HepG2 (cell line): Measurements from ENCODE around the gene ACTN1. TPM values are rescaled to one million over a fixed set of nuclear protein-coding genes. Genes with fewer than 3 reads are reported as not detected.

Source experiments
- ATAC-seq: fragments of 200-7000 bp; cut with Tn5 transposase; 3 replicates; pipeline ENCODE4 v1.9.1; 2020; ENCODE audit warnings: mild to moderate bottlenecking, moderate library complexity
- BruUV-seq: library from RNA; stranded (reverse); fragments of 400-500 nt; replicated peaks from 2 replicates; lab custom pipeline; 2021; lab: Mats Ljungman, UMichigan
- CTCF ChIA-PET: fragments of 300-600 bp; formaldehyde crosslinking; extraction: SDS; loops from one replicate; lab custom pipeline; 2021; ENCODE audit warnings: low total read pairs, inconsistent platforms, low intra/inter-chr PET ratio; lab: Yijun Ruan, JAX
- POLR2A ChIA-PET: fragments of 350-600 bp; sonication (Branson Sonifier 250); formaldehyde crosslinking; loops from one replicate; lab custom pipeline; 2020; ENCODE audit warnings: antibody characterized with exemption, inconsistent platforms; lab: Yijun Ruan, JAX
- DNase-seq: peaks from one replicate; pipeline ENCODE4 v3.0.0-alpha.2; 2015; ENCODE audit warnings: low spot score
- FAIRE-seq: peaks from 3 replicates; lab custom pipeline; 2011; peaks lifted over from hg19 to GRCh38; lab: Jason Lieb, UNC
- H2AFZ ChIP-seq: one replicate; pipeline ENCODE4 v1.6.1; 2011; ENCODE audit warnings: low read length, inconsistent platforms
- H3K27ac ChIP-seq: fragments of 300-600 bp; 3 replicates; pipeline ENCODE4 v1.8.0; 2011; ENCODE audit warnings: mixed run types, mild to moderate bottlenecking, mixed read lengths, low read length, inconsistent platforms; ENCODE audit not compliant: insufficient read depth; ENCODE audit errors: extremely low read length
- H3K27me3 ChIP-seq, 2 experiments: fragments of 200-600 bp in 1 of 2; 2 replicates in 1 of 2; 3 replicates in 1 of 2; pipeline versions ENCODE4 v1.6.0 to v1.8.0; 2011; ENCODE audit warnings: low read length in 2 of 2, mild to moderate bottlenecking in 2 of 2, moderate library complexity in 2 of 2, inconsistent platforms in 1 of 2; ENCODE audit not compliant: insufficient read depth in 2 of 2, control insufficient read depth in 1 of 2
- H3K36me3 ChIP-seq, 2 experiments: fragments of 200-600 bp in 1 of 2; replicated peaks in 1 of 2; 2 replicates in 1 of 2; 3 replicates in 1 of 2; pipeline versions ENCODE4 v1.5.1 to v1.8.0; 2011; ENCODE audit warnings: low read length in 2 of 2, inconsistent platforms in 1 of 2; ENCODE audit not compliant: insufficient read depth in 2 of 2, control insufficient read depth in 1 of 2
- H3K4me1 ChIP-seq: 2 replicates; pipeline ENCODE4 v1.5.1; 2012; ENCODE audit warnings: low read length, inconsistent platforms; ENCODE audit not compliant: insufficient read depth
- H3K4me2 ChIP-seq: 2 replicates; pipeline ENCODE4 v1.6.0; 2011; ENCODE audit warnings: low read depth, low read length, inconsistent platforms
- H3K4me3 ChIP-seq, 3 experiments: fragments of 200-600 bp in 1 of 3; sonication (generic), shearing (Covaris generic) in 1 of 3; replicated peaks in 1 of 3; 2 replicates each; pipeline ENCODE4 v1.5.1; 2011 to 2016; ENCODE audit warnings: low read length in 3 of 3, inconsistent platforms in 2 of 3, low read depth in 2 of 3, mild to moderate bottlenecking in 2 of 3, control low read depth in 1 of 3, mixed read lengths in 1 of 3; ENCODE audit not compliant: insufficient read depth in 1 of 3
- H3K79me2 ChIP-seq: one replicate; pipeline ENCODE4 v1.6.1; 2011; ENCODE audit warnings: low read length, inconsistent platforms; ENCODE audit not compliant: insufficient read depth
- H3K9ac ChIP-seq: 2 replicates; pipeline ENCODE4 v1.6.0; 2011; ENCODE audit warnings: mild to moderate bottlenecking, low read depth, low read length, inconsistent platforms; ENCODE audit not compliant: insufficient read depth
- H3K9me3 ChIP-seq: 2 replicates; pipeline ENCODE4 v1.5.1; 2012; ENCODE audit warnings: mild to moderate bottlenecking, low read length
- H4K20me1 ChIP-seq: 2 replicates; pipeline ENCODE4 v1.6.0; 2011; ENCODE audit warnings: inconsistent platforms, mild to moderate bottlenecking, low read length, moderate library complexity; ENCODE audit not compliant: insufficient read depth
- CREB1 ChIP-seq, 2 experiments: fragments of 450-650 bp in 1 of 2; IDR thresholded peaks; 2 replicates each; pipeline ENCODE4 v1.6.1; 2016 to 2017; ENCODE audit warnings: control low read depth in 1 of 2, mild to moderate bottlenecking in 1 of 2, missing compliant biosample characterization in 1 of 2, missing genetic modification characterization in 1 of 2
- CREM ChIP-seq, 2 experiments: sonication (generic) in 1 of 2; formaldehyde crosslinking in 1 of 2; IDR thresholded peaks; 2 replicates each; pipeline versions ENCODE4 v1.4.0 to v1.6.1; 2016 to 2020; ENCODE audit warnings: antibody characterized with exemption in 1 of 2, mild to moderate bottlenecking in 1 of 2, missing genetic modification reagents in 1 of 2
- EP300 ChIP-seq, 3 experiments: sonication (generic) in 1 of 3; formaldehyde crosslinking in 1 of 3; IDR thresholded peaks; 2 replicates each; pipeline versions ENCODE4 v1.5.1 to v1.6.1; 2011 to 2020; ENCODE audit warnings: low read depth in 2 of 3, low read length in 2 of 3, borderline replicate concordance in 1 of 3, improper control_type of control experiment in 1 of 3, mild to moderate bottlenecking in 1 of 3, missing genetic modification reagents in 1 of 3, moderate library complexity in 1 of 3
- POLR2AphosphoS5 ChIP-seq: IDR thresholded peaks from 2 replicates; pipeline ENCODE4 v1.6.1; 2012; ENCODE audit warnings: low read depth, low read length
- RNF219 ChIP-seq: sonication (generic); formaldehyde crosslinking; IDR thresholded peaks from 2 replicates; pipeline ENCODE4 v1.5.0; 2020; ENCODE audit warnings: mild to moderate bottlenecking, missing genetic modification reagents
- WGBS: methylation state at CpG from one replicate; pipeline ENCODE4 v1.1.6; 2017; ENCODE audit warnings: low lambda C conversion rate; 5-methylcytosine and 5-hydroxymethylcytosine counted together
- in situ Hi-C: cut with HindIII; loops from 2 replicates; pipeline ENCODE4 v1.10.0; 2017; ENCODE audit warnings: low pct_unique_long_range_greater_than_20kb; ENCODE audit not compliant: extremely low pct_ligation_motif_present
- intact Hi-C: fragments of 100-400 bp; cut with micrococcal nuclease; formaldehyde crosslinking; loops from one replicate; pipeline ENCODE4 v1.10.0; 2022; ENCODE audit not compliant: unreplicated experiment
- polyA plus RNA-seq, 8 experiments: library from polyadenylated mRNA; depleted of rRNA in 3 of 8; stranded (reverse) in 7 of 8; unstranded in 1 of 8; fragments of >200 nt; fragmentation: Illumina TruSeq in 4 of 8; extraction: Trizol in 4 of 8; gene quantifications; 2 replicates each; pipeline versions ENCODE4 v1.2.1 to v1.2.3, GENCODE V29; 2011 to 2016; ENCODE audit warnings: low read depth in 4 of 8, missing spikeins in 1 of 8, mixed read lengths in 1 of 8; ENCODE audit not compliant: insufficient read depth in 1 of 8
- total RNA-seq, 5 experiments: library from RNA; depleted of rRNA; stranded (reverse); fragments of >200 nt; fragmentation: Illumina TruSeq; extraction: Trizol; gene quantifications; 2 replicates each; pipeline ENCODE4 v1.2.3, GENCODE V29; 2016; ENCODE audit warnings: low read depth in 1 of 5

Gene ACTN1
- total and polyA plus RNA-seq, 2 of the 13 experiments (the other 11 are each of a cell fraction or from before 2014, with no cell fraction given): 58.6 to 162 TPM

DNA sequence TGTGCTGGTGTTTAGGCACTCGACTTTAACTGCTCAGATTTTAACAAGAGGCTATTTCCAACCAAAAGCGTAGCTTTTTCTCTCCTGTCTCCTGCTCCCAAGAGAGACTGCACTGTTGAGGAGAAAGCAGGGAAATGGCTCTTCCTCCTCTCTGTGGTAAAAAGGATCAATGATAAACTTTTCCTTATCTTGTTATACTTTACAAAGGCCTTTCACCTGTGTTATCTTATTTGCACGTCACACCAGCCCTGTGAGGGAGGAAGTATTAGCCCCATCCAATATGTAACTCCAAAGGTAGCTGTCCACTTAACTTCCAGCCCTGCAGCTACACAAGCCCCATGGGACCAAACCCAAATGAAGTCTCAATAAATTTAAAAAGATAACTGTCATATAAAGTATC is 153.4 kb downstream of the ACTN1 start:
- no peaks in the 10 kb centered on the region for H3K9me3 ChIP-seq
- H3K9ac ChIP-seq: peak overlapping the region; percentile 13; the same call in 1 of the 2 replicates
- TF ChIP-seq CREM (IDR thresholded peaks at IDR 0.05) (0 out of 2 replicates have a peak, but pooled peaks have one; percentile 3), CREM (CRISPR knock-in tag; IDR thresholded peaks at IDR 0.05) (no peak), RNF219 (CRISPR knock-in tag) (no peak), POLR2AphosphoS5 (peak; percentile 20; the same call in 1 of the 2 replicates), EP300 (IDR thresholded peaks at IDR 0.05; ENCODE audit: low read depth in 2 of 2, low read length in 2 of 2) (peak in 1 of 2 experiments; percentile 16; a peak in 1 of 4 replicates), EP300 (CRISPR knock-in tag; IDR thresholded peaks at IDR 0.05; ENCODE audit: borderline replicate concordance) (no peak), CREB1 (IDR thresholded peaks at IDR 0.05) (no peak), CREB1 (CRISPR knock-in tag; IDR thresholded peaks at IDR 0.05) (peak; percentile 53; the same call in 1 of the 2 replicates)
- DNase-seq (no peak), ATAC-seq (no peak), FAIRE-seq (no peak)
- 31% methylated on average over 3 of the region's 3 CpGs for WGBS
- peak overlapping the region; percentile 54 for H2AFZ ChIP-seq
- intact Hi-C loops (no loop called here), in situ Hi-C loops (no loop called here)
- no peaks in the 10 kb centered on the region for H3K79me2 ChIP-seq
- no peaks in the 10 kb centered on the region for H3K36me3 ChIP-seq
- H3K4me3 ChIP-seq: peak overlapping the region in 2 of 3 experiments; percentile 31 to 67; a peak in 1 of 6 replicates
- BruUV-seq: no TSS peak
- no peaks in the 10 kb centered on the region for H3K27me3 ChIP-seq
- peak overlapping the region; percentile 88 for H3K4me2 ChIP-seq
- H3K4me1 ChIP-seq: peaks cover 59% of the 10 kb centered on the region
- H4K20me1 ChIP-seq: no peaks in the 10 kb centered on the region
- CTCF ChIA-PET: no interaction called here
- H3K27ac ChIP-seq: peak overlapping the region; percentile 32
- POLR2A ChIA-PET: interaction anchor here (1.0 to 4.7 kb wide), 8 partner anchors 10 to 1225 kb away, joined by 3 to 57 read pairs (median 8); partner anchors contain the start of genes EXD2, PIGH, ZFP36L1 and ZFYVE26
